CD4-positive, alpha-beta T cell treated with Interferon gamma for 1 hour (primary cell): Measurements from ENCODE around the gene MBOAT1.
A peak's percentile ranks its signal among the peaks of the same experiment; 100 is the strongest.

ENCODE experiments used
- DNase-seq: peaks from one replicate; pipeline ENCODE4 v3.0.0-alpha.2; 2020

Gene MBOAT1

GRCh38 chr6:20129290-20130088 lies 82.8 kb downstream of the MBOAT1 start:
- DNase-seq: no peak

DNA sequence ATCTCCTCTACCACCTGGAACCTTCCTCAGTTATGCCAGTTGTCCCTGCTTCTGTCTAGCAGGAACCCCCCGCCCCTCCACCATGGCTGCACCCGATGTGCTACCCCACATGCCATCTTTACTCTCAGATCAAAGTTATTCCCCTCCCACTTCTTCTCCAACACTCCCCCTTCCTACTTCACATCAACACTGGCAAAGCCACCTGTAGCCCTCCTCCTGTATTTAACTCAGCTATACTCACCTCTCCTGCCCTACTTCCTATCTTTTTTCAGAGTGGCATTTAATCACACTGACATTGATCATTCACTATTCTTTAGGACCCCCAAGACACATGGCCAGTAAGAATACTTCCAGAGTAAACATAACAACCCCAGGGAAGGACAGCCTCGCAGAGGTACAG lies 84.3 kb downstream of the MBOAT1 start:
- no peak for DNase-seq

DNA sequence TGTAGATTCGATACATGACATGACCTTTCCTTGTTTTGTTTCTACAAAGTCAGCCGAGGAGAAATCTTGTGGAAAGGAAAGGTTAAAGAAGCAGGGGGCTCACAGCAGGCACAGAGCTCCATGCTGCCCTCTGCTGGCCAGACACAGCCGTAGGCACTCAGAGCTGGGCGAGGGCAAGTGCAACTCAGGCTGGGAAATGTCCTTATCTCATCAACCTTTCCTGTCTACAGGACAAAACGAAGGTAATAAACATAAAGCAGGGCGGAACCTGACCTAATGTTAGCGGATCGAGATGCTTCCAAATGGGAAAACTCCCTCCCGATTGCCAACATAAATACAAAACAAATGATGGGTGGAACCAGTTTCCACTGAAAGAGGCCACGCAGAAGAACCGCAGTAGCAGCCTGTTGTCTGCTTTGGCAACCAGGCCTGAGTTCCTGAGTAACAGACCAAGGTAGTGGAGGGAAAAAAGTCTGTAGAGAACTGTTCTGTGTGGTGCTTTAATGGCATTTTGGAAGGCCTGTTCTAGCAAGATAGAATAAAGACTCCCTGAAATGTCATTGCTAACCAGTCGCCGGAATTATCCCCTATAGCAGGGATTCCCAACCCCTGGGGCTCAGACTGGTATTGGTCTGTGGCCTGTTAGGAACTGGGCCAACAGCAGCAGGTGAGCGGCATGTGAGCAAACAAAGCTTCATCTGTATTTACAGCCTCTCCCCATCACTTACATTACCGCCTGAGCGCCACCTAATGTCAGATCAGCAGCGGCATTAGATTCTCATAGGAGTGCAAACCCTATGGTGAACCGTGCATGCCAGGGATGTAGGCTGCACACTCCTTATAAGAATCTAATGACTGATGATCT lies 85.2 kb downstream of the MBOAT1 start:
- DNase-seq: peak; percentile 31

- no peak for DNase-seq
Observed at GRCh38 chr6:20126102-20126752, 86.0 kb downstream of the MBOAT1 start.

DNA sequence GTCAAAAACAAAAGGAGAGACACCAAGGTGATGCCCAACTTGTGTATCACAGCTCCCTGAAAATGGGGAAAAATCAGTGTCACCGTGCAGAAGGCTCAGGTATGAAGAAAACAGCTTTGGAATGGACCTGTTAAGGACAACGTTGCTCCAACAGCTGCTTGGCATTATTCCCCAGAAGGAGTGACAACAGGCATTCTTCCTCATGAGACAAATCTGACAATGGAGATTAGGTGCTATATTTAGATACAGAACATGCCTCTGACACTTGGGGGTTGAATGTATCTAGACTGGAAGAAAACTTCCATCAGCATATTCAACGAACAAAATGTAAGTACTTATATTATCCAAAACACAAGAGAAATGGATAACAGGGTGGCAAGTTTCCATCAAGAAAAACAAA lies 87.7 kb downstream of the MBOAT1 start:
- no peak for DNase-seq

DNA sequence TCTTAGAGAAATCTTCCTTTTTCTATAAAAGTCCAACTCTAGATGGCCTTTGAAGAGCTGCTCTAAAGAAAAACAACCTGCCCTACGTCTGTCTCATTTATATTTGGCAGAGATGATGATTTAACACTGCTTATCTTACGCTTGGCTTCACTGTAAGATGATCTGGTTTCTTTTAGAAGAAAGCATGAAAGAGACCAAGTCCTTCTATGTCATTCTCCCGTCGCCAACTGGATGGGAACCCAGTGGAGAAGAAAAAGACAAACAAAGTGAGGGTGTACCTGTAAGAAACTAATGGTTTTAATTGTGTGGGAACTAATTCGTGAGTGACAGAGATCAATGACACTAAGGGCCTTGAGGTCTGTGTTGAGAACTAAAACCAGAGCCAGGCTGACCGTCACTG lies 92.8 kb downstream of the MBOAT1 start:
- DNase-seq: no peak

DNA sequence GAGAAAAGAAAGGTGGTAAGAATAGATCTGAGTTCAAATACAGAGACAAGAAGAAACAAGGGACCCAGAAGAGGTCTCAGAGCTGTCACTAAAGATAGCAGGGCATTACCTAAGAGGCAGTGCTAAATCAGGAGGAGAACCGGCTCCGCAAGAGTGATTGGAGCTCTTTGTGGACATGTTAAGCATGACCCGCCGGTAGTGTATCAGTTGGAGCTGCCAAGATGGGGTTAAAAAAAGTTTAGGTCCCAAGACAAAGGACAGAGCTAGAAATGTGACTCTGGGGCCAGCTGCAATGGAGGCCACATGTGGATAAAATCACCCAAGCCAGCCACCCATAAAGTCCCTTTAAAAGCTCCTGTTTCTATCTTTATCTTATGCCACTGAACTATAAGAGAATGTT lies 93.4 kb downstream of the MBOAT1 start:
- no peak for DNase-seq

- no peak for DNase-seq
Observed at GRCh38 chr6:20117474-20117873, 94.8 kb downstream of the MBOAT1 start.

- DNase-seq: no peak
Observed at GRCh38 chr6:20116792-20117191, 95.5 kb downstream of the MBOAT1 start.

- DNase-seq: no peak
Observed at GRCh38 chr6:20115246-20115980, 96.9 kb downstream of the MBOAT1 start.

DNA sequence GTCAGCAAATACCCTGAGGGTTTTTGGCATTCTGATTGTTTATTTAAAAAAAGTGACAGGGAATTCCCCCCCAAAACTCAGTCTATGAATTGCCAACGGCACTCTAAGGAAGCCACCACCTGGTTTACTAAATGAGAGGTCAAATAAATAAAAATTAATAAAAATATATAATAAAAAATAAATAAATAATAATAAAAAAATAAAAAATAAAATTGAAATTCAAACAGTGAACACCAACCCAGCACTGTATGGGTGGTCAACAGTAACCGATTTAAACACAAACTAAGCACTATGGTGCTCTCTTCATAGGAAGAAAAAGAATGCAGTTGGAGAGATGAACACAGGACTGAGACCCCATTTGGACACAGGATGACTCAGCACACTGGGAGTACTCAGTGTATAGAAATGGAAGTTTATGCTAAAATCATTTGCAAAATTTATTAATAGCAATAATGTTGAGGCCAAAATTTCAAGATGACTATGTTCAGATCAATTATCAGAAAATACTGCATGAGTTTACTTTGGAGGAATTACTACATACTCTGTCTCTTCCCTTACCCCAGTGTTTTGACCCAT lies 98.5 kb downstream of the MBOAT1 start:
- DNase-seq: no peak

DNA sequence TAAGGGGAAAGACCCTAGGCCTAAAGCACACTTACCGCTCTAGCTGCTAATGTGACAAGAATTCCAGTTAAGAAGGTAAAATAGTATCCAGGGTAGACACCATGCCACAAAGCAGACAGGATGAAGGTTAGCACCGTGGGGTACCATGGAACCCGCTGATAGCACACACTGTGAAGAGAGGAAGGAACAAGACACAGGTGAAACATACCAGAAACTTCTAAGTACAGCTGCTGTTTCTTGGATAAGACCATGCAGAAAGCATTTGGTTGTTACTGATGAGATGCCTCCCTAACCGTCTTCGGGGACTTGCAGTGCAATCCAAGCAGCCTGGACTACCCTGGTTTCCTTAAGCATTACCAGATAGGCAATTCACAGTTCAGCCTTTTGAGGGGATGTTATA lies 99.4 kb downstream of the MBOAT1 start:
- no peak for DNase-seq

- DNase-seq: no peak
Observed at GRCh38 chr6:20112241-20112640, 100.0 kb downstream of the MBOAT1 start.

DNA sequence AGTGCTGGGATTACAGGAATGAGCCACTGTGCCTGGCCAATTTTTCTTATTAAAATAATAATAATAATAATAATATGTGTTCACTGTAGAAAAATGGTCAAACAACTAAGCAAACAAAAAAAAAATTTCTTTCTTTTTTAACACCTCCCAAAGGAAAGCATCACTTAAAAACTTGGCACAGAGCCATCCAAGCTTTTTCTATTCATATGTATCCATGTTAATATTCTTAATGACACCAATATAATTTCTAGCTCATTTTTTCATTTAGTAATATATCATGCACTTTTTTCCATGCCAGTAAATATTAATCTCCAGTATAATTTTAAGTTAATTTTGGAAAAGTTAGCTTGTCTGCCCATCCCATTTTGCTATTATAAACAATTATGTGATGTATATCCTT lies 101.8 kb downstream of the MBOAT1 start:
- no peak for DNase-seq

- no peak for DNase-seq
Observed at GRCh38 chr6:20109526-20109925, 102.7 kb downstream of the MBOAT1 start.

- DNase-seq: no peak
Observed at GRCh38 chr6:20105838-20106237, 106.4 kb downstream of the MBOAT1 start.

DNA sequence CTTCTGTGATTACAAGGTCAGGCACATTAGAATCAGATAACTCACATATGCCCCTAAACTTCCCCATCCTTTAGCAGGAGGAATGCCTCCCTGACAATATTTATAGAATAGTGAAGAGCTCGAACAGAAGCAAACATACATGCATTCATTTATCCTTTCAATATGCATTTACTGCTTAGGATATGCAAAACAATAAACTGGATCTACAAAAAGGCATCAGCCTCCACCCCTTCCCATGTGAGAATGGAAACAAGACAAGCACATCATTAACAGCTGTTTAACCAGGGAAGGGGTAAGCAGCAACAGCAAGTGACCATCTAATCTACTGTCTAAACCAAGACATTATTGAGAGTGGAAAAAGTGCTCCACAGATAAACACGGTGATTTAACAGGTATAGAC lies 107.6 kb downstream of the MBOAT1 start:
- DNase-seq: no peak

DNA sequence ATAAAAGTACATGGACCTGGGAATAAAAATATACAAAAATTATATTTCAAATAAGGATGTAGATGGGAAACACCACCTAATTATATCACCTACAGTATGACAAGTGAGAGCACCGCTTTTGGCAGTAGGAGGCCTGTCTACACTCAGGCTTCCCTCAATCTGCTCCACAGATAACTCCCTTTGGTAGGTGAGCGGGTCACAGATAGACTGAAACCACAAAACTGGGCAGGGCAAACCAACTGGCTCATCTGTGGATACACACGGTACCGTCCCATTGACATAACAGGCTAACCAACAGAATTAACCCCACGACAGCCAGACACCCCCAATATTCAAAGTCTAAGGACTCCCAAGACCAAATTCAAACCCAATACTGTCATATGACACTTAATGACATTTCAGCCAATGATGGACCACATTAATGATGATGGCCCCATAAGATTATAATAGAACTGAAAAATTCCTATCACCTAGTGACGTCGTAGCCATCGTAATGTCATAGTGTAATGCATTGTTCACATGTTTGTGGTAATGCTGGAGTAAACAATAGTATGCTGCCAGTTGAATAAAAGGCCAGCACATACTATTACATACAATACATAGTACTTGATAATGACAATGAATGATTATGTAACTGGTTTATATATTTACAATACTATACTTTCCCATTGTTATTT lies 109.7 kb downstream of the MBOAT1 start:
- DNase-seq: no peak

- no peak for DNase-seq
Observed at GRCh38 chr6:20099156-20099555, 113.1 kb downstream of the MBOAT1 start.

- no peak for DNase-seq
Observed at GRCh38 chr6:20098267-20098876, 113.9 kb downstream of the MBOAT1 start.

DNA sequence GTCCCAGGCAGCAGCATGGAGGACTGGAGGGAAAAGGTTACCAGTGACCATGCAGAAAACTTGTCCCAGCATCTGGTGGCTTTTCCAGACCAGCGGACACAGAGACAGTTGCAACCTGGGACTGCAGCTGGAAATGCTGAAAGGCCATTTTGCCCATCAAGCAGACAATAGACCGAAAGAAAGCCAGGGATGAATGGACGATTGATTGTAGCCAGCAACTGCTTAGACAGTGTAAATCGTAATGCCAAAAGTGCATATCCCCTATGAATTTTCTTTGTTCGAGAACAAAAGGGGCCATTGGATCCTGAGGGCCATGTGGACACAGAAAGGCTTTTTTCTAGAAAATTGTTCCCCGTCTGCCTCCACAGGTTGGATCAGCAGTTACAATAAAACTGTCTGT lies 115.7 kb downstream of the MBOAT1 start:
- no peak for DNase-seq

DNA sequence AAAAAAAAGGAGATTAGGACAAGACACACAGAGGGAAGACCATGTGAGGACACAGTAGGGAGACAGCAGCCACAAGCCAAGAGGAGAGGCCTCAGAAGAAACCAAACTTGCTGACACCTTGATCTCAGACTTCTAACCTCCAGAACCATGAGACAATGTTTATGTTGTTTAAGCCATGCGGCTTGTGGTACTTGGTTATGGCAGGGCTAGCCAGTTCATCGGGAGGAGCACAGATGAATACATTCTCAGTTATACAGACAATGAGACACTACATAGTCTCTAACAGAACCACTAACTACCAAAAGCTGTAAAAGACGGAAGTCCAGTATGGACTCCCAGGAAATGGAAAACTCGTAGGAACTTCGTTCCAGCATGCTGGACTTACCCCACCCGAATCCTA lies 116.8 kb downstream of the MBOAT1 start:
- no peak for DNase-seq
